GM12873 (cell line): ENCODE measurements around the gene PRKN.

Experiments
- CTCF ChIP-seq: IDR thresholded peaks from 2 replicates; pipeline ENCODE4 v1.5.1; 2012; ENCODE audit warnings: low read depth, mild to moderate bottlenecking, moderate library complexity, low read length, control low read depth; ENCODE audit not compliant: insufficient read depth; ENCODE audit errors: missing control alignments

PRKN gene

GRCh38 chr6:162385980-162386379 is 341.6 kb downstream of the PRKN start:
- TF ChIP-seq CTCF: no peak

GRCh38 chr6:162379757-162380409 is 347.7 kb downstream of the PRKN start:
- TF ChIP-seq CTCF: no peak

- no peak for TF ChIP-seq CTCF
Observed at GRCh38 chr6:162377735-162378134, 349.8 kb downstream of the PRKN start.

- no peak for TF ChIP-seq CTCF
Observed at GRCh38 chr6:162373868-162374267, 353.7 kb downstream of the PRKN start.

- TF ChIP-seq CTCF: no peak
Observed at GRCh38 chr6:162373192-162373591, 354.4 kb downstream of the PRKN start.

- no peak for TF ChIP-seq CTCF
Observed at GRCh38 chr6:162372106-162372505, 355.5 kb downstream of the PRKN start.

GRCh38 chr6:162371121-162371520 is 356.4 kb downstream of the PRKN start:
- no peak for TF ChIP-seq CTCF

GRCh38 chr6:162369091-162369490 is 358.5 kb downstream of the PRKN start:
- TF ChIP-seq CTCF: no peak
